ENCODE measurements around the gene CREBRF. TPM values are rescaled to one million over a fixed set of nuclear protein-coding genes. Genes with fewer than 3 reads are reported as not detected.
A peak's percentile ranks its signal among the peaks of the same experiment; 100 is the strongest.

CREBRF gene
- polyA plus RNA-seq, 1 experiment, result 11.2 TPM

DNA sequence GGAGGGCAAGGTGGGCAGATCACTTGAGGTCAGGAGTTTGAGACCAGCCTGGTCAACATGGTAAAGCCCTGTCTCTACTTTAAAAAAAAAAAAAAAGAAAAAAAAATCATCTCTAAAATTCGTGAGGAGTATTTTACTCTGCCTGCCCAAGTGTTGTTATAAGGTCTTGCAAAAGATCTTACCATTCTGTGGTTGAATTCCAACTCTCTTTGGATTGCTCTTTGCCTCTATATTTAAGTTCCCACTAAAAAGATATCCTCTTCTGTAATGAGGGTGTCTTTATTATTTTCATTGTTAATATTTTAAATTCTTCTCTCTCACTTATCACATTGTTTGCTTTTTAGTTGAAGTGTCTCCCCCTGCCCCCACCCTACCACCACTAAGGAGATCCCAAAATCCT lies 33.4 kb downstream of the CREBRF start:
- TF ChIP-seq, protein P1, sequence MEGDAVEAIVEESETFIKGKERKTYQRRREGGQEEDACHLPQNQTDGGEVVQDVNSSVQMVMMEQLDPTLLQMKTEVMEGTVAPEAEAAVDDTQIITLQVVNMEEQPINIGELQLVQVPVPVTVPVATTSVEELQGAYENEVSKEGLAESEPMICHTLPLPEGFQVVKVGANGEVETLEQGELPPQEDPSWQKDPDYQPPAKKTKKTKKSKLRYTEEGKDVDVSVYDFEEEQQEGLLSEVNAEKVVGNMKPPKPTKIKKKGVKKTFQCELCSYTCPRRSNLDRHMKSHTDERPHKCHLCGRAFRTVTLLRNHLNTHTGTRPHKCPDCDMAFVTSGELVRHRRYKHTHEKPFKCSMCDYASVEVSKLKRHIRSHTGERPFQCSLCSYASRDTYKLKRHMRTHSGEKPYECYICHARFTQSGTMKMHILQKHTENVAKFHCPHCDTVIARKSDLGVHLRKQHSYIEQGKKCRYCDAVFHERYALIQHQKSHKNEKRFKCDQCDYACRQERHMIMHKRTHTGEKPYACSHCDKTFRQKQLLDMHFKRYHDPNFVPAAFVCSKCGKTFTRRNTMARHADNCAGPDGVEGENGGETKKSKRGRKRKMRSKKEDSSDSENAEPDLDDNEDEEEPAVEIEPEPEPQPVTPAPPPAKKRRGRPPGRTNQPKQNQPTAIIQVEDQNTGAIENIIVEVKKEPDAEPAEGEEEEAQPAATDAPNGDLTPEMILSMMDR (IDR thresholded peaks at IDR 0.05; ENCODE audit: insufficient read depth, low read depth, low read length), result no peak
- H3K4me3 ChIP-seq (ENCODE audit: low read depth, low read length), result no peak overlapping the region
- ChIA-PET POLR2A (no interaction called here), CTCF (no interaction called here)
- no peaks in the 10 kb centered on the region for H3K27me3 ChIP-seq (ENCODE audit: control insufficient read depth, insufficient read depth, low read length)
- no peaks in the 10 kb centered on the region; the same call in 1 of the 2 replicates for H3K36me3 ChIP-seq (ENCODE audit: control insufficient read depth, insufficient read depth, low read length)
- DNase-seq (ENCODE audit: low read depth), result peak; percentile 6

DNA sequence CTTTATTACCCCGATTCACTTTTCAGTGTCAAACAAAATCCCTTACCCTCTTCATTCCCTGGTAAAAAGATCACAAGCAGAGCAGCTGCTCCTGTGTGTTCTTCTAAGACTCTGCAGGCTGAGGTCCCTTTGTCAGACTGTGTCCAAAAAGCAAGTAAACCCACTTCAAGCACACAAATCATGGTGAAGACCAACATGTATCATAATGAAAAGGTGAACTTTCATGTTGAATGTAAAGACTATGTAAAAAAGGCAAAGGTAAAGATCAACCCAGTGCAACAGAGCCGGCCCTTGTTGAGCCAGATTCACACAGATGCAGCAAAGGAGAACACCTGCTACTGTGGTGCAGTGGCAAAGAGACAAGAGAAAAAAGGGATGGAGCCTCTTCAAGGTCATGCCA lies 34.5 kb downstream of the CREBRF start:
- Histone ChIP-seq H3K4me3 (ENCODE audit: low read depth, low read length) (no peak overlapping the region), H3K27me3 (ENCODE audit: control insufficient read depth, insufficient read depth, low read length) (no peaks in the 10 kb centered on the region), H3K36me3 (ENCODE audit: control insufficient read depth, insufficient read depth, low read length) (no peaks in the 10 kb centered on the region; the same call in 1 of the 2 replicates)
- ChIA-PET CTCF (no interaction called here), POLR2A (no interaction called here)
- DNase-seq (ENCODE audit: low read depth), result no peak
- TF ChIP-seq, protein P1 (IDR thresholded peaks at IDR 0.05; ENCODE audit: insufficient read depth, low read depth, low read length), result no peak

DNA sequence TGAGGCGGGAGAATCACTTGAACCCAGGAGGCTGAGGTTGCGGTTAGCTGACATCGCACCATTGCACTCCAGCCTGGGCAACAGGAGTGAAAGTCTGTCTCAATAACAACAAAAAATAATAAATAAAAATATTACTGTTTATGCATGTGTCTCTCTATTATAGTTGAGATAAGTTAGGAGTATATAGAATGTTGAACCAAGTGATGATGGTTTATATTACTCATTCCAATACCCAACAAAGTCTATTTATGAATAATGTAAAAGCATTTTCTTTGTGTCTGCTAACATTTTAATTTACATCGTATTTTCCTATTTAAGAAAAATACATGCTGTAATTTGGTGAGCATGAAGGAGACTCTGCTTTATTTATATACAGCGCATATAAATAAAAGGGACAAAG lies 35.8 kb downstream of the CREBRF start:
- Histone ChIP-seq H3K36me3 (ENCODE audit: control insufficient read depth, insufficient read depth, low read length) (no peaks in the 10 kb centered on the region; the same call in 1 of the 2 replicates), H3K27me3 (ENCODE audit: control insufficient read depth, insufficient read depth, low read length) (no peaks in the 10 kb centered on the region), H3K4me3 (ENCODE audit: low read depth, low read length) (no peak overlapping the region)
- TF ChIP-seq, protein P1 (IDR thresholded peaks at IDR 0.05; ENCODE audit: insufficient read depth, low read depth, low read length), result no peak
- CTCF ChIA-PET, result no interaction called here
- POLR2A ChIA-PET, result no interaction called here
- DNase-seq (ENCODE audit: low read depth), result no peak

DNA sequence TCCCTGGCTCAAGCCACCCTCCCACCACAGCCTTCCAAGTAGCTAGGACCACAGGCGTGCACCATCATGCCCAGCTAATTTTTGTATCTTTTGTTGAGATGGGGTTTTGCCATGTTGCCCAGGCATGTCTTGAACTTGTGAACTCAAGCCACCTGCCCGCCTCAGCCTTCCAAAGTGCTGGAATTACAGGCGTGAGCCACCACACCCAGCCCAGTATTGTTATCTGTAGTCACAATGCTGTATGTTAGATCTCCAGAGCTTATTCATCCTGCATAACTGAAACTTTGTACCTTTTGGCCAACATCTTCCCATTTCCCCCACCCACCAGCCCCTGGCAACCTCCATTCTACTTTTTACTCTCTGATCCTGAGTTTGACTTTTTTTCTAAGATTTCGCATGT lies 37.5 kb downstream of the CREBRF start:
- TF ChIP-seq, protein P1 (IDR thresholded peaks at IDR 0.05; ENCODE audit: insufficient read depth, low read depth, low read length), result no peak
- Histone ChIP-seq H3K4me3 (ENCODE audit: low read depth, low read length) (no peak overlapping the region), H3K27me3 (ENCODE audit: control insufficient read depth, insufficient read depth, low read length) (no peaks in the 10 kb centered on the region), H3K36me3 (ENCODE audit: control insufficient read depth, insufficient read depth, low read length) (no peaks in the 10 kb centered on the region; the same call in 1 of the 2 replicates)
- ChIA-PET CTCF (no interaction called here), POLR2A (no interaction called here)
- no peak for DNase-seq (ENCODE audit: low read depth)

DNA sequence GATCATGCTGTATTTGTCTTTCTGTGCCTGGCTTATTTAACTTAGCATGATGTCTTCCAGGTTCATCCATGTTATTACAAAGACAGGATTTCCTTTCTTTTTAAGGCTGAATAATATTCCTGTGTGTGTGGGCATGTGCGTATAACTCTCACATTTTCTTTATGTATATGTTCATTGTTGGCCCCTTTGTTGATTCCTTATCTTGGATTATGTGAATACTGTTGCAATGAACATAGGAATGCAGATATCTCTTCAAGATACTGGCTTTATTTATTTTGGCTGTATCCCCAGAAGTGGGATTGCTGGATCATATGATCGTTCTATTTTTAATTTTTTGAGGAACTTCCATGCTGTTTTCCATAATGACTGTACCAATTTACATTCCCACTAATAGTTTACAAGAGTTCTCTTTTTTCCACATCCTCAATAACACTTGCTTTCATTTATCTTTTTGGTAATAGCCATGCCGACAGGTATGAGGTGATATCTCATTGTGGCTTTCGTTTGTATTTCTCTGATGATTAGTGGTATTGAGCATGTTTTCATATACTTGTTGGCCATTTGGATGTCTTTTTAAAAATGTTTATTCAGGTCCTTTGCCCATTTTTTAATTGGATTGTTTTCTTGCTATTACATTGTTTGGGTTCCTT lies 38.0 kb downstream of the CREBRF start:
- no peaks in the 10 kb centered on the region; the same call in 1 of the 2 replicates for H3K36me3 ChIP-seq (ENCODE audit: control insufficient read depth, insufficient read depth, low read length)
- CTCF ChIA-PET, result no interaction called here
- POLR2A ChIA-PET, result no interaction called here

More for the DNA sequence above, 38.0 kb downstream of the CREBRF start:
- H3K4me3 ChIP-seq (ENCODE audit: low read depth, low read length), result no peak overlapping the region
- TF ChIP-seq, protein P1 (IDR thresholded peaks at IDR 0.05; ENCODE audit: insufficient read depth, low read depth, low read length), result no peak
- no peaks in the 10 kb centered on the region for H3K27me3 ChIP-seq (ENCODE audit: control insufficient read depth, insufficient read depth, low read length)
- peak; percentile 37 for DNase-seq (ENCODE audit: low read depth)

Data from BJ (cell line).